ENCODE data around the gene TFDP2.

DNA sequence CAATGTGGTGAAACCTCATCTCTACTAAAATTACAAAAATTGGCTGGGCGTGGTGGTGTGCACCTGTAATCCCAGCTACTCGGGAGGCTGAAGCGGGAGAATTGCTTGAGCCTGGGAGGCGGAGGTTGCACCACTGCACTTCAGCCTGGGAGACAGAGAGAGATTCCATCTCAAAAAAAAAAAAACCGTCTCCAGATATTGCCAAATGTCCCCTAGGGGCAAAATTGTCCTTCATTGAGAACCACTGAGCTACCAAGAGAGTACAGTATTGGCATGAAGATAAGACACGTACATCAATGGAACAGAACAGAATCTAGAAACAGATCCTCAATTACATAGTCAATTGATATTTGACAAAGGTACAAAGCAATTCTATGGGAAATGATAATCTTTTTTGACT lies 98.0 kb downstream of the TFDP2 start:
- TF ChIP-seq, protein P1, sequence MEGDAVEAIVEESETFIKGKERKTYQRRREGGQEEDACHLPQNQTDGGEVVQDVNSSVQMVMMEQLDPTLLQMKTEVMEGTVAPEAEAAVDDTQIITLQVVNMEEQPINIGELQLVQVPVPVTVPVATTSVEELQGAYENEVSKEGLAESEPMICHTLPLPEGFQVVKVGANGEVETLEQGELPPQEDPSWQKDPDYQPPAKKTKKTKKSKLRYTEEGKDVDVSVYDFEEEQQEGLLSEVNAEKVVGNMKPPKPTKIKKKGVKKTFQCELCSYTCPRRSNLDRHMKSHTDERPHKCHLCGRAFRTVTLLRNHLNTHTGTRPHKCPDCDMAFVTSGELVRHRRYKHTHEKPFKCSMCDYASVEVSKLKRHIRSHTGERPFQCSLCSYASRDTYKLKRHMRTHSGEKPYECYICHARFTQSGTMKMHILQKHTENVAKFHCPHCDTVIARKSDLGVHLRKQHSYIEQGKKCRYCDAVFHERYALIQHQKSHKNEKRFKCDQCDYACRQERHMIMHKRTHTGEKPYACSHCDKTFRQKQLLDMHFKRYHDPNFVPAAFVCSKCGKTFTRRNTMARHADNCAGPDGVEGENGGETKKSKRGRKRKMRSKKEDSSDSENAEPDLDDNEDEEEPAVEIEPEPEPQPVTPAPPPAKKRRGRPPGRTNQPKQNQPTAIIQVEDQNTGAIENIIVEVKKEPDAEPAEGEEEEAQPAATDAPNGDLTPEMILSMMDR (IDR thresholded peaks at IDR 0.05) = no peak
- TF ChIP-seq POLR2A (IDR thresholded peaks at IDR 0.05) = no peak
